Measurements from ENCODE around the gene ZNF440.

DNA sequence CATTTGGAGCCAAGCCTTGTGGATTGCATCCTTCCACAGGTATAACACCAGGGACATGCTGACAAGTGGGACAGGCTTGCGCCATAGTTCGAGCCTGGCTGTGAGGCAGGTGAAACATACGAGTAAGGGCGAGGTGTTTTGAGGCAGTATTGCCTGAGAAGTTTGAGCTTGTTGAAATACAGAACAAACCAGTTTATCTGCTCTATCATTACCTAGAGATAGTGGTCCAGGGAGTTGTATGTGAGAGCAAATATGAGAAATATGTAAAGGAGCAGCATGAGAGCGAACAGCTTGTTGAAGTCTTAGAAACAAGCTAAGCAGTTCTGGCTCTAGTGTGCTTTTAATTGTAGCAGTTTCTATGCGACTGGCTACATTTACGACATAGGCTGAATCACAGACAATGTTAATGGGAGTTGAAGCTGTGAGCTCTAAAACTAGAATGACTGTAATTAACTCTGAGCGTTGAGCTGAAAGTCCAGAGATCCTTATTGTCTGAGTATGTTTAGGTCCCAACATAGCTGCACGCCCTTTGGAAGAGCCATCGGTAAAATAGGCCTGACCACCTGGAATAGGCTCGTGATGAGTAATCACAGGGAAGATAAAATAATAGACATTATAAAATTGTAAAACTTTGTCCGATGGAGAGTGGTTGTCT is 42.6 kb downstream of the ZNF440 start:
- TF ChIP-seq NR2F1 (conservative IDR thresholded peaks at IDR 0.05) (no peak), POLR2A (IDR thresholded peaks at IDR 0.05; ENCODE audit: low read depth, low read length) (no peak), ESRRA (IDR thresholded peaks at IDR 0.05; ENCODE audit: low read length) (no peak), HDGF (IDR thresholded peaks at IDR 0.05) (no peak), MYB (IDR thresholded peaks at IDR 0.05; ENCODE audit: borderline replicate concordance, low read depth, low read length) (no peak), CHD2 (IDR thresholded peaks at IDR 0.05; ENCODE audit: borderline replicate concordance, low read depth, low read length) (no peak), HCFC1 (IDR thresholded peaks at IDR 0.05; ENCODE audit: low read length) (no peak), RAD51 (IDR thresholded peaks at IDR 0.05) (no peak), ZBED1 (IDR thresholded peaks at IDR 0.05; ENCODE audit: borderline replicate concordance) (no peak), RFX5 (IDR thresholded peaks at IDR 0.05; ENCODE audit: low read depth, low read length) (no peak)
- TF ChIP-seq, protein P1, sequence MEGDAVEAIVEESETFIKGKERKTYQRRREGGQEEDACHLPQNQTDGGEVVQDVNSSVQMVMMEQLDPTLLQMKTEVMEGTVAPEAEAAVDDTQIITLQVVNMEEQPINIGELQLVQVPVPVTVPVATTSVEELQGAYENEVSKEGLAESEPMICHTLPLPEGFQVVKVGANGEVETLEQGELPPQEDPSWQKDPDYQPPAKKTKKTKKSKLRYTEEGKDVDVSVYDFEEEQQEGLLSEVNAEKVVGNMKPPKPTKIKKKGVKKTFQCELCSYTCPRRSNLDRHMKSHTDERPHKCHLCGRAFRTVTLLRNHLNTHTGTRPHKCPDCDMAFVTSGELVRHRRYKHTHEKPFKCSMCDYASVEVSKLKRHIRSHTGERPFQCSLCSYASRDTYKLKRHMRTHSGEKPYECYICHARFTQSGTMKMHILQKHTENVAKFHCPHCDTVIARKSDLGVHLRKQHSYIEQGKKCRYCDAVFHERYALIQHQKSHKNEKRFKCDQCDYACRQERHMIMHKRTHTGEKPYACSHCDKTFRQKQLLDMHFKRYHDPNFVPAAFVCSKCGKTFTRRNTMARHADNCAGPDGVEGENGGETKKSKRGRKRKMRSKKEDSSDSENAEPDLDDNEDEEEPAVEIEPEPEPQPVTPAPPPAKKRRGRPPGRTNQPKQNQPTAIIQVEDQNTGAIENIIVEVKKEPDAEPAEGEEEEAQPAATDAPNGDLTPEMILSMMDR (IDR thresholded peaks at IDR 0.05 in 2 of 3, conservative IDR thresholded peaks at IDR 0.05 in 1 of 3; ENCODE audit: control insufficient read depth in 2 of 3, extremely low read depth in 1 of 3, insufficient read depth in 1 of 3, low read depth in 3 of 3, low read length in 3 of 3): no peak
